ENCODE data around the gene GSTM2. TPM values are rescaled to one million over a fixed set of nuclear protein-coding genes. Genes with fewer than 3 reads are reported as not detected.

The GSTM2 gene
- total and polyA plus RNA-seq, 10 donors: 26.2 to 100 (median 52.3) TPM

DNA sequence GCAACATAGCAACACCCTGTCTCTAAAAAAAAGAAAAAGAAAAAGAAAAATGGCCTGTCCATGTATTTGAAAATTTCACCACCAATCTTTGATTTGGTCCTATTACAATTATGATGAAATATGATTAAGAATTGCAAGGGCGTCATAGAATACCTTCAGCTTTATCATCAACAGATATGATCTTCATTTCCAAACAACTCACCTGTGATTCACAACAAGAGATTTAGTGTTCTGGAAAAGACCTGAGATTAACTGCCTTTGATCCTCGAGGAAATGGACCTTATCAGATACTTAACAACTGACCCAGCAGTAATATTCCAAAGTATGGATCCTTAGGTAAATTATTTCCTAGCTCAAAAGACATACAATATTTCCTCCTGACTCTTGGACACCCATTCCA is 15.5 kb upstream of the GSTM2 start:
- DNase-seq: no peak
- no peak overlapping the region for H3K4me3 ChIP-seq
- intact Hi-C loops (cut with DNase I; ENCODE audit: low total_unique reads): no loop called here
- H3K27me3 ChIP-seq (replicated peaks in 1 of 7): no peaks in the 10 kb centered on the region
- 64 to 88% (median 82%) methylated on average over 2 of the region's 2 CpGs for whole genome bisulfite sequencing, 5 donors
- peaks cover 0 to under 1% (median 0%) of the 10 kb centered on the region in 6 donors for H3K36me3 ChIP-seq
- H3K4me1 ChIP-seq: peaks cover 0 to 27% (median 25%) of the 10 kb centered on the region in 6 donors
- no peaks in the 10 kb centered on the region for H3K9me3 ChIP-seq
- no peak overlapping the region for H3K27ac ChIP-seq
- TF ChIP-seq POLR2AphosphoS5 (IDR thresholded peaks at IDR 0.05) (no peak), POLR2A (IDR thresholded peaks at IDR 0.05) (no peak)
- TF ChIP-seq, protein P1, sequence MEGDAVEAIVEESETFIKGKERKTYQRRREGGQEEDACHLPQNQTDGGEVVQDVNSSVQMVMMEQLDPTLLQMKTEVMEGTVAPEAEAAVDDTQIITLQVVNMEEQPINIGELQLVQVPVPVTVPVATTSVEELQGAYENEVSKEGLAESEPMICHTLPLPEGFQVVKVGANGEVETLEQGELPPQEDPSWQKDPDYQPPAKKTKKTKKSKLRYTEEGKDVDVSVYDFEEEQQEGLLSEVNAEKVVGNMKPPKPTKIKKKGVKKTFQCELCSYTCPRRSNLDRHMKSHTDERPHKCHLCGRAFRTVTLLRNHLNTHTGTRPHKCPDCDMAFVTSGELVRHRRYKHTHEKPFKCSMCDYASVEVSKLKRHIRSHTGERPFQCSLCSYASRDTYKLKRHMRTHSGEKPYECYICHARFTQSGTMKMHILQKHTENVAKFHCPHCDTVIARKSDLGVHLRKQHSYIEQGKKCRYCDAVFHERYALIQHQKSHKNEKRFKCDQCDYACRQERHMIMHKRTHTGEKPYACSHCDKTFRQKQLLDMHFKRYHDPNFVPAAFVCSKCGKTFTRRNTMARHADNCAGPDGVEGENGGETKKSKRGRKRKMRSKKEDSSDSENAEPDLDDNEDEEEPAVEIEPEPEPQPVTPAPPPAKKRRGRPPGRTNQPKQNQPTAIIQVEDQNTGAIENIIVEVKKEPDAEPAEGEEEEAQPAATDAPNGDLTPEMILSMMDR (IDR thresholded peaks at IDR 0.05 in 8 of 11, conservative IDR thresholded peaks at IDR 0.05 in 3 of 11): no peak

GRCh38 chr1:109653306-109653705 is 14.6 kb upstream of the GSTM2 start:
- intact Hi-C loops (cut with DNase I; ENCODE audit: low total_unique reads): no loop called here

DNA sequence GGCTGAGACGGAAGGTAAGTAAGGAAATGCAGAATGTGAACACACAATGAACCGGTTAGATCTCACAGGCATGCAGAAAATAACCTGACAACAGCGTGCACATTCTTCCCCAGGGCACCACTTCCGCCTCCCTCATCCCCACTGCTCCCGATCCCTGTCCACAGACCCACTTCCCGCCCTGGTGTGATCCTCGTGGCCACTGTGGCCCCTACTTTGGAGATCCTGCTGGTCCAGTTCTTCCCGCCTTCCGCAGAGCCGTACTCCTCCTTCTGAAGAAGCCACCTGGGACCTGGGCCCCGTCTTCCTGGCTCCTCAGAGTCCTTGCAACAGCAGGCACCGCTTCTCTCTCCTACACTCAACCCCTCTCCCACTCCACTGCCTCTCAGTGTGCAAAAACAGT is 13.3 kb upstream of the GSTM2 start:
- no peak overlapping the region for H3K4me3 ChIP-seq
- TF ChIP-seq, protein P1 (IDR thresholded peaks at IDR 0.05 in 8 of 11, conservative IDR thresholded peaks at IDR 0.05 in 3 of 11): no peak
- TF ChIP-seq POLR2A (IDR thresholded peaks at IDR 0.05) (no peak), POLR2AphosphoS5 (IDR thresholded peaks at IDR 0.05) (no peak)
- H3K27me3 ChIP-seq (replicated peaks in 1 of 7): no peaks in the 10 kb centered on the region
- H3K27ac ChIP-seq: no peak overlapping the region
- H3K9me3 ChIP-seq: no peaks in the 10 kb centered on the region
- H3K36me3 ChIP-seq: peaks cover 0 to 19% (median 11%) of the 10 kb centered on the region in 6 donors
- intact Hi-C loops (cut with DNase I; ENCODE audit: low total_unique reads): no loop called here
- peaks cover 0 to 39% (median 26%) of the 10 kb centered on the region in 6 donors for H3K4me1 ChIP-seq
- no peak for DNase-seq
- WGBS, 5 donors: 87 to 94% (median 93%) methylated on average over 12 of the region's 12 CpGs

More at GRCh38 chr1:109653306-109653705, 14.6 kb upstream of the GSTM2 start:
- WGBS, 5 donors: 70 to 81% (median 77%) methylated on average over 2 of the region's 2 CpGs
- Histone ChIP-seq H3K27me3 (replicated peaks in 1 of 7) (no peaks in the 10 kb centered on the region), H3K27ac (no peak overlapping the region), H3K4me3 (no peak overlapping the region), H3K36me3 (peaks cover 0 to 9% (median 5%) of the 10 kb centered on the region in 6 donors), H3K4me1 (peaks cover 0 to 36% (median 26%) of the 10 kb centered on the region in 6 donors), H3K9me3 (no peaks in the 10 kb centered on the region)
- TF ChIP-seq POLR2A (IDR thresholded peaks at IDR 0.05) (no peak), POLR2AphosphoS5 (IDR thresholded peaks at IDR 0.05) (no peak)
- TF ChIP-seq, protein P1 (IDR thresholded peaks at IDR 0.05 in 8 of 11, conservative IDR thresholded peaks at IDR 0.05 in 3 of 11): no peak
- no peak for DNase-seq

- Histone ChIP-seq H3K9me3 (no peaks in the 10 kb centered on the region), H3K4me3 (peak within 1 kb of the TSS; percentile 58 to 91 (median 82)), H3K27me3 (replicated peaks in 1 of 7) (no peaks in the 10 kb centered on the region), H3K36me3 (peaks cover 0 to 32% (median 15%) of the 10 kb centered on the region in 6 donors), H3K27ac (peak within 1 kb of the TSS; percentile 54 to 88 (median 84)), H3K4me1 (peaks cover 0 to 44% (median 26%) of the 10 kb centered on the region in 6 donors)
- intact Hi-C loops (cut with DNase I; ENCODE audit: low total_unique reads): no loop called here
- DNase-seq: peak; percentile 96
- TF ChIP-seq, protein P1 (IDR thresholded peaks at IDR 0.05 in 8 of 11, conservative IDR thresholded peaks at IDR 0.05 in 3 of 11): peak in 3 of 11 experiments; percentile 14 to 16 (median 15)
- TF ChIP-seq POLR2A (IDR thresholded peaks at IDR 0.05) (no peak), POLR2AphosphoS5 (IDR thresholded peaks at IDR 0.05) (peak; percentile 79 to 87 (median 83))
- 0 to 3% (median 3%) methylated on average over 13 to 54 of the region's 54 CpGs for WGBS, 5 donors
Measured at GRCh38 chr1:109655615-109656519, 12.0 kb upstream of the GSTM2 start, which contains the start of gene GSTM4. TSS of gene GSTM4 (plus strand) at chr1:109656099. CDS start at chr1:109656390, 291 bp downstream.

All from spleen (tissue), 11 donors.